Spleen (tissue), 11 donors: ENCODE results near the gene LTBP2. TPM values are rescaled to one million over a fixed set of nuclear protein-coding genes. Genes with fewer than 3 reads are reported as not detected.

Experiments used
- DNase-seq: peaks from one replicate; pipeline ENCODE4 v3.0.0-alpha.2; 2020
- H3K27ac ChIP-seq, 8 donors: fragments of 200-600 bp; sonication (generic) in 7 of 8; 1 replicate in 4 of 8; 2 replicates in 4 of 8; pipeline versions ENCODE4 v1.5.0 to v1.8.0; 2016 to 2021; ENCODE audit warnings: inconsistent platforms in 4 of 8, mild to moderate bottlenecking in 4 of 8, moderate library complexity in 1 of 8
- H3K27me3 ChIP-seq, 7 donors: fragments of 200-600 bp; sonication (generic) in 6 of 7; replicated peaks in 1 of 7; 1 replicate in 4 of 7; 2 replicates in 3 of 7; pipeline versions ENCODE4 v1.5.0 to v1.8.0; 2016 to 2021; ENCODE audit warnings: inconsistent platforms in 3 of 7, mild to moderate bottlenecking in 1 of 7
- H3K36me3 ChIP-seq, 6 donors: fragments of 200-600 bp; sonication (generic) in 5 of 6; 1 replicate in 4 of 6; 2 replicates in 2 of 6; pipeline versions ENCODE4 v1.5.0 to v1.8.0; 2016 to 2021; ENCODE audit warnings: inconsistent platforms in 2 of 6
- H3K4me1 ChIP-seq, 6 donors: fragments of 200-600 bp; sonication (generic) in 5 of 6; 1 replicate in 3 of 6; 2 replicates in 3 of 6; pipeline versions ENCODE4 v1.5.0 to v1.8.0; 2016 to 2021; ENCODE audit warnings: inconsistent platforms in 3 of 6
- H3K4me3 ChIP-seq, 8 donors: fragments of 200-600 bp; sonication (generic) in 7 of 8; 1 replicate in 4 of 8; 2 replicates in 4 of 8; pipeline versions ENCODE4 v1.5.0 to v1.8.0; 2016 to 2021; ENCODE audit warnings: inconsistent platforms in 4 of 8, mild to moderate bottlenecking in 4 of 8, moderate library complexity in 2 of 8
- H3K9me3 ChIP-seq, 8 donors: fragments of 200-600 bp; sonication (generic) in 7 of 8; 1 replicate in 4 of 8; 2 replicates in 4 of 8; pipeline versions ENCODE4 v1.5.0 to v1.8.0; 2016 to 2021; ENCODE audit warnings: inconsistent platforms in 4 of 8
- POLR2A ChIP-seq, 3 donors: fragments of 450-650 bp; IDR thresholded peaks; one replicate each; pipeline ENCODE4 v1.5.1; 2017; ENCODE audit warnings: antibody characterized with exemption in 3 of 3, mild to moderate bottlenecking in 1 of 3
- POLR2AphosphoS5 ChIP-seq, 3 donors: sonication (generic); formaldehyde crosslinking; IDR thresholded peaks; one replicate each; pipeline ENCODE4 v1.5.1; 2017; ENCODE audit warnings: antibody characterized with exemption in 3 of 3
- WGBS, 5 donors: extraction: QIAGEN DNeasy Blood & Tissue Kit in 3 of 5; methylation state at CpG; one replicate each; pipeline versions ENCODE4 v1.1.5 to v1.1.7; 2013 to 2018; 5-methylcytosine and 5-hydroxymethylcytosine counted together
- intact Hi-C: fragments of 100-400 bp; cut with DNase I; formaldehyde crosslinking; loops from one replicate; pipeline ENCODE4 v1.15.0; 2023; ENCODE audit warnings: low total_unique reads
- polyA plus RNA-seq, 3 donors: library from polyadenylated mRNA; stranded (reverse); fragments of 200-250 nt; gene quantifications; one replicate each; pipeline ENCODE4 v1.2.1, GENCODE V29; 2013
- total RNA-seq, 7 donors: library from RNA; depleted of rRNA in 3 of 7; stranded (reverse); fragments of >200 nt in 3 of 7; fragmentation: NEBNext Ultra II Directional in 4 of 7; extraction: Animal tissue kit (Norgen Biotek cat#: 25700) in 4 of 7; gene quantifications; one replicate each; pipeline versions ENCODE4 v1.1.0 to v1.2.1, GENCODE V29; 2016 to 2021
- TF ChIP-seq, protein P1 (sequence below), 11 experiments: fragments of 200-600 bp in 7 of 11; fragments of 450-650 bp in 4 of 11; sonication (generic) in 4 of 11; IDR thresholded peaks in 8 of 11; conservative IDR thresholded peaks in 3 of 11; 1 replicate in 7 of 11; 2 replicates in 4 of 11; pipeline versions ENCODE4 v1.4.0 to v1.8.0; 2016 to 2021; ENCODE audit warnings: antibody characterized with exemption in 11 of 11, inconsistent platforms in 4 of 11, mild to moderate bottlenecking in 1 of 11
- donor health status: healthy with polysubstance abuse.
- donor health status: DM: no; HTN: no; CAD: no; lungs with moderate emphysema.
- donor health status: DM: no; HTN: no; CAD: no.
- donor health status: Bipolar disorder and iron deficiency.
- donor health status: healthy.
- donor health status: DM: no; HTN: no; CAD: no.
- donor health status: DM: yes; HTN: yes; CAD: no.

The LTBP2 gene
- total and polyA plus RNA-seq, 10 donors: 3.4 to 10.7 (median 5.6) TPM

DNA sequence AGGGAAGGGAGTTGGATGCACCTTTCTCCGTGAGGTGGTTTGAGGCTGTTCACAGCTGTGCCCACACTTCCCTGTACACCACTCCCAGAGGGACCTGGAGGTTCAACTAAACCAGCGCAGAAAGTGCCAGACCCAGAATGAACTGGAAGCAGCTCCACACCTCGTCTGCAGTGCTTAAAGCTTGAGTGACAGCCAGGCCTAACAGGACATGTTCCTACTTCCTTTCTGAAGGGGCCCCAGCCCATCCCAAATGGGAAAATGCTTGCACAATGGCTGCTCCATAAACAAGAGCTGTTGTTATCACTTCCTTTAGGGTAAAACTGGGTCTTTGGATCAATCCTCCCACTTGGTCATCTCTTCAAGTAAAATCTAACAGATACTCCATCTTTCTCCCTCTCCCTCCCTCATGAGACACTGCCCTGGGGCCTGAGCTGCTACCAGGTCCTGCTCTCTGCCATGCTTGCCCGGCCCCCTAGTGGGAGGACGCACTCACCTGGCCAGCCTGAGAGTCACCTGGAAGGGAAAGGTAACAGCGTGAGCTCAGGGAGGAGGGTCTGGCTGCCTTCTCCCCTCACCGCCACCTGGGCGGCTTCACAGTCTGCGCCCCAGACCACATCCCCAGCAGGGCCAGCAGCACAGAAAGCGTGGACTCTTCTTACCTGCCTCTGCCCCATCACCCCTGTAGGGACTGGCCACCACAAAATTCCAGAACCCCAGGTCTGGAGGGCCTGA is 85.0 kb downstream of the LTBP2 start:
- Histone ChIP-seq H3K9me3 (no peaks in the 10 kb centered on the region), H3K4me3 (no peak overlapping the region), H3K27ac (no peak overlapping the region), H3K27me3 (peaks cover 0 to 2% (median 0%) of the 10 kb centered on the region in 7 donors), H3K36me3 (no peaks in the 10 kb centered on the region), H3K4me1 (peaks cover 0 to 7% (median 2%) of the 10 kb centered on the region in 6 donors)
- no peak for TF ChIP-seq POLR2AphosphoS5 (IDR thresholded peaks at IDR 0.05)
- TF ChIP-seq, protein P1, sequence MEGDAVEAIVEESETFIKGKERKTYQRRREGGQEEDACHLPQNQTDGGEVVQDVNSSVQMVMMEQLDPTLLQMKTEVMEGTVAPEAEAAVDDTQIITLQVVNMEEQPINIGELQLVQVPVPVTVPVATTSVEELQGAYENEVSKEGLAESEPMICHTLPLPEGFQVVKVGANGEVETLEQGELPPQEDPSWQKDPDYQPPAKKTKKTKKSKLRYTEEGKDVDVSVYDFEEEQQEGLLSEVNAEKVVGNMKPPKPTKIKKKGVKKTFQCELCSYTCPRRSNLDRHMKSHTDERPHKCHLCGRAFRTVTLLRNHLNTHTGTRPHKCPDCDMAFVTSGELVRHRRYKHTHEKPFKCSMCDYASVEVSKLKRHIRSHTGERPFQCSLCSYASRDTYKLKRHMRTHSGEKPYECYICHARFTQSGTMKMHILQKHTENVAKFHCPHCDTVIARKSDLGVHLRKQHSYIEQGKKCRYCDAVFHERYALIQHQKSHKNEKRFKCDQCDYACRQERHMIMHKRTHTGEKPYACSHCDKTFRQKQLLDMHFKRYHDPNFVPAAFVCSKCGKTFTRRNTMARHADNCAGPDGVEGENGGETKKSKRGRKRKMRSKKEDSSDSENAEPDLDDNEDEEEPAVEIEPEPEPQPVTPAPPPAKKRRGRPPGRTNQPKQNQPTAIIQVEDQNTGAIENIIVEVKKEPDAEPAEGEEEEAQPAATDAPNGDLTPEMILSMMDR (IDR thresholded peaks at IDR 0.05 in 8 of 11, conservative IDR thresholded peaks at IDR 0.05 in 3 of 11): no peak
- no peak for TF ChIP-seq POLR2A (IDR thresholded peaks at IDR 0.05)
- DNase-seq: no peak
- WGBS, 5 donors: 80 to 87% (median 83%) methylated on average over 10 of the region's 10 CpGs
- intact Hi-C loops: no loop called here

DNA sequence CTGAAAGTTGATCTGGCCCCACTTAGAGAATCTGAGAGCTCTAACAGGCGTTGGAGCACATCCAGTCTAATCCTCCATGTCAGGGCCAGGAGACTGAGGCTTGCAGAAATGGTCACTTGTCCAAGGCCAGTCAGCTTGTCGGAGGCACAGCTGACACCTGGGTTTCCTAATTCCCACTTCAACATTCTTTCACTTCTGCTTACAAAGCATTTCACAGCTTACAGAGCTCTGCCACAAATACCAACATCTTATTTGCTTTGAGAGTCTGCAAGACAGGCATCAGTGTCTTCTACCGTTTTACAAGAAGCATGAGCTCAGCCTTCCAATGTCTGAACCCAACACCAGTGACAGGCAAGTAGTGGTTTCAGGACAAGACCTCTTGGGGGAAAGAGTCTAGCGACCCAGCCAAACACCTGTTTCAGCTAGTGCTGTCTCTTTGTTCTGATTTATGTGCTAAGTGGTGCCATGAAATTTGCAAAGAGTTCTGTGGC is 86.6 kb downstream of the LTBP2 start:
- Histone ChIP-seq H3K36me3 (no peaks in the 10 kb centered on the region), H3K27ac (no peak overlapping the region), H3K27me3 (peaks cover 0 to 2% (median 0%) of the 10 kb centered on the region in 7 donors), H3K4me1 (peaks cover 0 to 7% (median 2%) of the 10 kb centered on the region in 6 donors), H3K4me3 (no peak overlapping the region), H3K9me3 (no peaks in the 10 kb centered on the region)
- 37 to 48% (median 44%) methylated on average over 4 of the region's 4 CpGs for WGBS, 5 donors
- no peak for DNase-seq
- intact Hi-C loops: no loop called here
- no peak for TF ChIP-seq POLR2AphosphoS5 (IDR thresholded peaks at IDR 0.05)
- no peak for TF ChIP-seq POLR2A (IDR thresholded peaks at IDR 0.05)
- TF ChIP-seq, protein P1 (IDR thresholded peaks at IDR 0.05 in 8 of 11, conservative IDR thresholded peaks at IDR 0.05 in 3 of 11): no peak

DNA sequence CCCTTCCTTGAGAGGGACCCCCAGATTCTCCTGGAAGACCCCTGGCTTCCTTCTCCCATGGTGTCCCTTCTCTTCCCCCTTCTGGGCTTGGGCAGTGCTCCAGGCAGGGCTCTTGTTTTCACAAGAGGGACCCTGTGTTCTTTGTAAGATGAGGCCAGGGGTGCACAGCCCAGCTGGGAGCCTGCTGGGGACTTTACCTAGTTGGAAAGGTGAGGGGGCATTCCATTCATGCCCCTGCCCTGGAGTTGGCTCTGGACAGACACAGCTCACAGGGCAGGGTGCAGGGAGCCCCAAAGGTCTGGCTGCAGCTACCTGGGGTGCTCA is 87.3 kb downstream of the LTBP2 start:
- H3K9me3 ChIP-seq: no peaks in the 10 kb centered on the region
- peaks cover 0 to 7% (median 2%) of the 10 kb centered on the region in 6 donors for H3K4me1 ChIP-seq
- H3K27me3 ChIP-seq: peaks cover 0 to 2% (median 0%) of the 10 kb centered on the region in 7 donors
- TF ChIP-seq POLR2AphosphoS5 (IDR thresholded peaks at IDR 0.05): no peak
- TF ChIP-seq, protein P1 (IDR thresholded peaks at IDR 0.05 in 8 of 11, conservative IDR thresholded peaks at IDR 0.05 in 3 of 11): no peak
- TF ChIP-seq POLR2A (IDR thresholded peaks at IDR 0.05): no peak
- no peak overlapping the region for H3K27ac ChIP-seq
- intact Hi-C loops: no loop called here
- no peak for DNase-seq
- H3K36me3 ChIP-seq: no peaks in the 10 kb centered on the region
- no peak overlapping the region for H3K4me3 ChIP-seq

DNA sequence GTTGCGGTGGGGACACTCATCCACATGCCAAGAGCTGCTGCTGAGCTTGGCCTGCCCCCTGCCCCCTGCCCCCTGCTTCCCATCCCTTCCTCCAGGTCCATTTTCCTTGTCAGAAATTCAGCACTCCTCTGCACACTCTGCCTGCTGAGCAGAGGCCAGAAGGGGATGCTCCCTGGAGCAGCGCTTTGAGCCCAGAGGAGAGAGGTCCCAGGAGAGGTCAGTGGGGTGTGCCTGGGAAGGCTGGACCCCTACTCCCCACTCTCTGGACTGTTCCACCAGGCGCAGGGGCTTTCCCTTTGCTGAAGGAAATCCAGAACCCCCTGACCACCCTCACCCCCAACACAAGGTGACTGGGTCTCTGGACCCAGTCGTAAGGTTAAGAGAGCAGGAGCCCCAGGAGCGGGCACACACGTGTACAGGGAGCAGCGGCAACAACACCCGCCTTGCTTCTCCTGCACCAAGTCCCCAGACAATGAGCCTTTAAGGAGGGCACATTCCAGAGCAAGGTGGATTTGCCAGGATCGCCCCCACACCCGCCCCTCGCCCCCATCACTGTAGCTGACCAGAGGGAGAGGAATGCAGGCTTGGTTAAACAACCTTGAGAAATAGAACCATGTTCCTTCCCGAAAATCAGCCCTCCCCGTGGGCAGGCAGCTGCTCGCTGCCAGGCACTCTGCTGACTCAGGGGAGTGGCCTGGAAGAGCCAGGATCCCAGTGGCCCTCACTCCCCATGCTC is 87.8 kb downstream of the LTBP2 start:
- Histone ChIP-seq H3K27ac (no peak overlapping the region), H3K4me3 (no peak overlapping the region), H3K36me3 (no peaks in the 10 kb centered on the region), H3K27me3 (peaks cover 0 to 2% (median 0%) of the 10 kb centered on the region in 7 donors), H3K4me1 (peaks cover 0 to 7% (median 2%) of the 10 kb centered on the region in 6 donors), H3K9me3 (no peaks in the 10 kb centered on the region)
- TF ChIP-seq POLR2A (IDR thresholded peaks at IDR 0.05): no peak
- WGBS, 5 donors: 75 to 93% (median 83%) methylated on average over 14 of the region's 14 CpGs
- intact Hi-C loops: no loop called here
- DNase-seq: no peak
